Tibial nerve (tissue), 4 donors: Measurements from ENCODE around the gene PRXL2A.

Experiments used
- CTCF ChIP-seq, 5 experiments: fragments of 200-600 bp in 3 of 5; fragments of 450-650 bp in 2 of 5; sonication (generic) in 3 of 5; IDR thresholded peaks; one replicate each; pipeline ENCODE4 v1.5.1; 2016 to 2019; ENCODE audit warnings: antibody characterized with exemption in 5 of 5, mild to moderate bottlenecking in 3 of 5, moderate library complexity in 2 of 5
- EP300 ChIP-seq, 2 donors: sonication (generic); formaldehyde crosslinking; IDR thresholded peaks; one replicate each; pipeline ENCODE4 v1.6.1; 2017; ENCODE audit warnings: antibody characterized with exemption in 2 of 2, mild to moderate bottlenecking in 1 of 2
- POLR2A ChIP-seq, 2 donors: fragments of 450-650 bp; IDR thresholded peaks; one replicate each; pipeline ENCODE4 v1.6.1; 2017; ENCODE audit warnings: antibody characterized with exemption in 2 of 2, mild to moderate bottlenecking in 2 of 2, moderate library complexity in 2 of 2

- TF ChIP-seq CTCF (IDR thresholded peaks at IDR 0.05) = no peak
- TF ChIP-seq POLR2A (IDR thresholded peaks at IDR 0.05) = no peak
- peak in 1 of 2 donors; percentile 34 for TF ChIP-seq EP300 (IDR thresholded peaks at IDR 0.05)
Measured at GRCh38 chr10:80413271-80413996, 5.1 kb downstream of the PRXL2A start.
